OCI-LY1 (cell line): ENCODE results near the gene DDC.

ENCODE experiments used
- H2AFZ ChIP-seq: fragments of 200-600 bp; sonication (generic), shearing (Covaris generic); 2 replicates; pipeline ENCODE4 v1.6.0; 2014; ENCODE audit warnings: antibody characterized with exemption, mild to moderate bottlenecking, low read length
- H3F3A ChIP-seq: fragments of 200-600 bp; sonication (generic), shearing (Covaris generic); 2 replicates; pipeline ENCODE4 v1.6.0; 2014; ENCODE audit warnings: mild to moderate bottlenecking, antibody characterized with exemption, low read length, moderate library complexity; ENCODE audit not compliant: insufficient read depth
- H3K27ac ChIP-seq: fragments of 200-600 bp; sonication (generic); 2 replicates; pipeline ENCODE4 v1.5.1; 2014; ENCODE audit warnings: low read length, mixed run types, mild to moderate bottlenecking, low read depth; ENCODE audit not compliant: poor library complexity, severe bottlenecking
- H3K27me3 ChIP-seq: fragments of 200-600 bp; sonication (generic); 2 replicates; pipeline ENCODE4 v1.6.0; 2014; ENCODE audit warnings: antibody characterized with exemption, mild to moderate bottlenecking, low read length, moderate library complexity; ENCODE audit not compliant: insufficient read depth
- H3K36me3 ChIP-seq: fragments of 200-600 bp; sonication (generic); 2 replicates; pipeline ENCODE4 v1.6.1; 2014; ENCODE audit warnings: mild to moderate bottlenecking, antibody characterized with exemption, low read length, moderate library complexity, mixed read lengths; ENCODE audit not compliant: insufficient read depth
- H3K4me1 ChIP-seq: fragments of 200-600 bp; sonication (generic); 2 replicates; pipeline ENCODE4 v1.5.1; 2014; ENCODE audit warnings: mild to moderate bottlenecking, low read length, moderate library complexity; ENCODE audit not compliant: insufficient read depth, severe bottlenecking
- H3K4me2 ChIP-seq: fragments of 200-600 bp; sonication (generic), shearing (Covaris generic); 2 replicates; pipeline ENCODE4 v1.6.1; 2014; ENCODE audit warnings: low read length
- H3K4me3 ChIP-seq: fragments of 200-600 bp; sonication (generic); 2 replicates; pipeline ENCODE4 v1.5.1; 2014; ENCODE audit warnings: low read length, low read depth, mild to moderate bottlenecking, mixed read lengths; ENCODE audit not compliant: poor library complexity, severe bottlenecking
- H3K79me2 ChIP-seq: fragments of 200-600 bp; shearing (Covaris generic); 2 replicates; pipeline ENCODE4 v1.6.1; 2016; ENCODE audit warnings: mixed run types, low read length, mixed read lengths; ENCODE audit not compliant: insufficient read depth
- H3K9ac ChIP-seq: fragments of 200-600 bp; sonication (generic), shearing (Covaris generic); 2 replicates; pipeline ENCODE4 v1.6.1; 2014; ENCODE audit warnings: mild to moderate bottlenecking, low read length, mixed read lengths
- H3K9me2 ChIP-seq: fragments of 200-600 bp; sonication (generic), shearing (Covaris generic); 2 replicates; pipeline ENCODE4 v1.6.1; 2014; ENCODE audit warnings: low read depth, mild to moderate bottlenecking, low read length, mixed read lengths
- H3K9me3 ChIP-seq: fragments of 200-600 bp; shearing (Covaris generic); 2 replicates; pipeline ENCODE4 v1.6.1; 2014; ENCODE audit warnings: low read length, mixed read lengths
- H4K20me1 ChIP-seq: fragments of 200-600 bp; sonication (generic), shearing (Covaris generic); 2 replicates; pipeline ENCODE4 v1.6.0; 2016; ENCODE audit warnings: mild to moderate bottlenecking, low read length; ENCODE audit not compliant: insufficient read depth
- EZH2 ChIP-seq: fragments of 200-600 bp; sonication (generic), shearing (Covaris generic); IDR thresholded peaks from 2 replicates; pipeline ENCODE4 v1.8.0; 2017; ENCODE audit warnings: borderline replicate concordance, mixed run types, mild to moderate bottlenecking, antibody characterized with exemption, low read length, moderate library complexity, mixed read lengths
- TF ChIP-seq, protein P1 (sequence below): fragments of 200-600 bp; sonication (generic), shearing (Covaris generic); IDR thresholded peaks from 2 replicates; pipeline ENCODE4 v1.5.1; 2017; ENCODE audit warnings: mild to moderate bottlenecking, antibody characterized with exemption, low read length, moderate library complexity, mixed read lengths

The DDC gene

DNA sequence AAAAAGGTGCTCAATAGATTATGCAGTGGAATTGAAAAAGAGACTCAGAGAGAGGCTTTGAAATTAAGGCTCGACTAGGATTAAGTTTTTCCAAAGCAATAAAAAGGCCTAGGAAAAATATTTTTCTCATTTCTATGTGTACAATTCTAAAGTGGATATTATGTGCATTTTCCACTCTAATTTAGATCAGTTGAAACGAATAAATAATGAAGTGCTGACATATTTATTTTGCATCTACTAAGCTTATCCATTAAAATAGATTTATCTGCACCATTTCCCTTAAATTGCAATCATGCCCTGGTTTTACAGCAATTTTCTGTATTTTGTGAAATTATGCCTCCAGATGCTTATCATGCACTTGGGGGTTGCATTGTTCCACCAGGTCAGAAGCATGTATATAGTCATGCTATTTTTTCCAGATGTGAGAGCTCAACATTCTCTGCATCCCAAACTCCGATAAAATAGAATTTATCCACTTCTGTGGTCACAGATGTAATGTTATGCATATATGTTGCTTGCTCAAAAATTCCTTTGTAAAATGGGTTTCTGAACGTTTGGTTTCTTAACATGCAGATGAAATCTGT lies 133.4 kb downstream of the DDC start:
- no peaks in the 10 kb centered on the region for H3K27me3 ChIP-seq
- H3K4me3 ChIP-seq: no peak overlapping the region
- H3K9me3 ChIP-seq: no peaks in the 10 kb centered on the region
- H3K9ac ChIP-seq: no peak overlapping the region
- no peaks in the 10 kb centered on the region for H4K20me1 ChIP-seq
- H3F3A ChIP-seq: no peaks in the 10 kb centered on the region
- H3K36me3 ChIP-seq: peaks cover under 1% of the 10 kb centered on the region; the same call in 1 of the 2 replicates
- H3K4me2 ChIP-seq: no peak overlapping the region
- H3K9me2 ChIP-seq: no peaks in the 10 kb centered on the region
- TF ChIP-seq EZH2: no peak
- TF ChIP-seq, protein P1, sequence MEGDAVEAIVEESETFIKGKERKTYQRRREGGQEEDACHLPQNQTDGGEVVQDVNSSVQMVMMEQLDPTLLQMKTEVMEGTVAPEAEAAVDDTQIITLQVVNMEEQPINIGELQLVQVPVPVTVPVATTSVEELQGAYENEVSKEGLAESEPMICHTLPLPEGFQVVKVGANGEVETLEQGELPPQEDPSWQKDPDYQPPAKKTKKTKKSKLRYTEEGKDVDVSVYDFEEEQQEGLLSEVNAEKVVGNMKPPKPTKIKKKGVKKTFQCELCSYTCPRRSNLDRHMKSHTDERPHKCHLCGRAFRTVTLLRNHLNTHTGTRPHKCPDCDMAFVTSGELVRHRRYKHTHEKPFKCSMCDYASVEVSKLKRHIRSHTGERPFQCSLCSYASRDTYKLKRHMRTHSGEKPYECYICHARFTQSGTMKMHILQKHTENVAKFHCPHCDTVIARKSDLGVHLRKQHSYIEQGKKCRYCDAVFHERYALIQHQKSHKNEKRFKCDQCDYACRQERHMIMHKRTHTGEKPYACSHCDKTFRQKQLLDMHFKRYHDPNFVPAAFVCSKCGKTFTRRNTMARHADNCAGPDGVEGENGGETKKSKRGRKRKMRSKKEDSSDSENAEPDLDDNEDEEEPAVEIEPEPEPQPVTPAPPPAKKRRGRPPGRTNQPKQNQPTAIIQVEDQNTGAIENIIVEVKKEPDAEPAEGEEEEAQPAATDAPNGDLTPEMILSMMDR: no peak
- H2AFZ ChIP-seq: no peak overlapping the region
- no peak overlapping the region for H3K27ac ChIP-seq
- H3K4me1 ChIP-seq: no peaks in the 10 kb centered on the region
- no peaks in the 10 kb centered on the region for H3K79me2 ChIP-seq

DNA sequence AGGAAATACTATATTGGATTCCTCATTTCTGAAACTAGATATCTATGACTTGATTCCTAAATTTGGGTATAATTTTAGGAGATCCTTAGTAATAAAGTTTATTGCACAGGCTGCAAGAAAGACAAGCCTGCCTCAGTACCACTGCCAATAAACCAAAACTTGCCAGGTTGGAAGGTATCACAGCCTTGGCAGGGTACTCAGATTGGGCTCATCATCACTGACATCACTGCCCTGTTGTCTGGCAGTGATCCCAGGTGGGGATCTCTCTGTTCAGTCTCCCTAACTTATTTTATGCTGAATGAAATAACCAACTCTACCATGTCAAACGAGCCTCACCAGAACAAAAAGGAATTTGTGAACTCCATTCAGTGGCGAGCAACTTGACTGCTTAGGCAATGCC lies 133.9 kb downstream of the DDC start:
- Histone ChIP-seq H3F3A (no peaks in the 10 kb centered on the region), H3K9me3 (no peaks in the 10 kb centered on the region), H3K27ac (no peak overlapping the region), H4K20me1 (no peaks in the 10 kb centered on the region), H3K27me3 (no peaks in the 10 kb centered on the region), H3K9me2 (no peaks in the 10 kb centered on the region), H3K79me2 (no peaks in the 10 kb centered on the region), H2AFZ (no peak overlapping the region), H3K9ac (no peak overlapping the region), H3K4me2 (no peak overlapping the region), H3K4me1 (no peaks in the 10 kb centered on the region), H3K36me3 (no peaks in the 10 kb centered on the region), H3K4me3 (no peak overlapping the region)
- TF ChIP-seq, protein P1: no peak
- TF ChIP-seq EZH2: no peak

DNA sequence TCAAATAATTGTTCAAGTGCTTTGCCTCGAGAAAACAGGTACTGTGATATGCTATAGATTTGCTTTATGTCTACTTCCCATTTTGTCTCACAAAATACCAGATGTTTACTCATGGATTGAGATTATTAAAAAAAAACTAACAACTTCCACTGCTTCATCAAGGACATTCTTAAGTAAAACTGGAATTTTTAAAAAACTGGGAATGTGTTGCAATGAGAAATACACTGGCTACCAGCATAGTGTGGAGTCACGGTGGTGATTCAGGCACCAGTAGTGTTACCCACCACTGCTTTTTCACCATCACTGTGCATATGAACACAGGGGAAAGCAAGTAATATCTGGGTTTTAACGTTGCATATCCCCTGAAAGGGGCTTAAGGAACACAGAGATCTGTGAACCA lies 136.3 kb downstream of the DDC start:
- TF ChIP-seq EZH2: no peak
- no peaks in the 10 kb centered on the region for H3K36me3 ChIP-seq
- H2AFZ ChIP-seq: no peak overlapping the region
- no peak overlapping the region for H3K9ac ChIP-seq
- no peak overlapping the region for H3K4me2 ChIP-seq
- no peaks in the 10 kb centered on the region for H4K20me1 ChIP-seq
- H3K9me3 ChIP-seq: no peaks in the 10 kb centered on the region
- H3K4me3 ChIP-seq: no peak overlapping the region
- no peaks in the 10 kb centered on the region for H3K4me1 ChIP-seq
- no peaks in the 10 kb centered on the region for H3K79me2 ChIP-seq
- no peak overlapping the region for H3K27ac ChIP-seq
- no peaks in the 10 kb centered on the region for H3K27me3 ChIP-seq
- H3F3A ChIP-seq: no peaks in the 10 kb centered on the region
- no peaks in the 10 kb centered on the region for H3K9me2 ChIP-seq

DNA sequence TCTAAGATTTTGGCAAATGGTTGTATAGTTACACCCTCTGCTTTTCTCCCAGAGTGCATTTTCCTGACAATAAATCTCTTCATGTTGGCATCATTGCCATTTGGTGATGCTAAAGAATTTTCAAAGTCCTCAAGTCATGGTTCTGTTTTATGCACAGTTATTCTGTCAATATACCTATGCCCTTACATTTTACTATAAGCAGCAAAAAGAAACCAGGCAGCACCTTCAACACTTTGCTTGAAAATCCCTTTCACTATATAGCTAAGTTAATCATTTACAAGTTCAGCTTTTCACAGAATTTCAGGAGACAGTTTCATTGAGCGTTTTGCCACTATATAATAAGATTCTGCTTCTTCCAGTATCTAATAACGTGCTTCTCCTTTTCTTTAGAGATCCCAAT lies 137.7 kb downstream of the DDC start:
- H3K9me2 ChIP-seq: no peaks in the 10 kb centered on the region
- H3K79me2 ChIP-seq: no peaks in the 10 kb centered on the region
- H3K9me3 ChIP-seq: no peaks in the 10 kb centered on the region
- no peaks in the 10 kb centered on the region for H3F3A ChIP-seq
- H3K36me3 ChIP-seq: no peaks in the 10 kb centered on the region
- no peaks in the 10 kb centered on the region for H3K4me1 ChIP-seq
- no peak overlapping the region for H3K4me2 ChIP-seq
- H3K27me3 ChIP-seq: no peaks in the 10 kb centered on the region
- no peak overlapping the region for H2AFZ ChIP-seq
- TF ChIP-seq EZH2: no peak
- TF ChIP-seq, protein P1: no peak
- H3K27ac ChIP-seq: no peak overlapping the region
- H4K20me1 ChIP-seq: no peaks in the 10 kb centered on the region
- no peak overlapping the region for H3K4me3 ChIP-seq
- H3K9ac ChIP-seq: no peak overlapping the region
